A172 (cell line): Measurements from ENCODE around the gene AMER2. TPM values are rescaled to one million over a fixed set of nuclear protein-coding genes. Genes with fewer than 3 reads are reported as not detected.

Experiments used
- DNase-seq: peaks from one replicate; pipeline ENCODE4 v3.0.0-alpha.2; 2015; ENCODE audit warnings: low spot score
- total RNA-seq: library from RNA; depleted of rRNA; stranded (reverse); fragments of >200 nt; shearing (Covaris generic); gene quantifications from 2 replicates; pipeline ENCODE4 v1.2.3, GENCODE V29; 2014

Gene AMER2
- total RNA-seq, 1 experiment from 2014 or later = not detected

DNA sequence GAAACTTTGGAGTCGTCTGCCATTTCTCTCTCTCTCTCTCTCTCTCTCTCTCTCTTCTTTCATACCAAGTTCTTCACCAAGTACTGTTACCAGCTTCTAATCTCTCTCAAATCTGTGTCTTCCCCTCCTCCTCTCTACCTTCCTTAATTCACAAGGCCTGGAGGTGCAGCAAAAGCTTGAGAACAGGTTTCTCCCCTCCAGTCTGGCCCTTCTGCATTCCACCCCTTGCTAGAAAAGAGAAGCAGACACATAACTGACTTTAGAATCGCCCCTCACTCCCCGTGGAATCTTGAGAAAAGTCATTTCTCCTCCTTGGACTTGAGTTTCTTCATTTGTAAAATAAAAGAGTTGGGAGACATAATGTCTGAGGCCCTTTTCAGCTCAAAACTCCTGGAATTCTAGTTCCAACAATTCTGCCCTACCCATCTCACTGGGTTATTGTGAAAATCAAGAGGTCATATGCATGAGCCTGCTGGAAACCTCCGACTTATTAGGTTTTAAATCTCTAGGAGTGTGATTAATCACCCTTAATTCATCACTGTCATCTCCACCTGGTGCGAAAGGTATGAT is 20.4 kb downstream of the AMER2 start:
- no peak for DNase-seq

DNA sequence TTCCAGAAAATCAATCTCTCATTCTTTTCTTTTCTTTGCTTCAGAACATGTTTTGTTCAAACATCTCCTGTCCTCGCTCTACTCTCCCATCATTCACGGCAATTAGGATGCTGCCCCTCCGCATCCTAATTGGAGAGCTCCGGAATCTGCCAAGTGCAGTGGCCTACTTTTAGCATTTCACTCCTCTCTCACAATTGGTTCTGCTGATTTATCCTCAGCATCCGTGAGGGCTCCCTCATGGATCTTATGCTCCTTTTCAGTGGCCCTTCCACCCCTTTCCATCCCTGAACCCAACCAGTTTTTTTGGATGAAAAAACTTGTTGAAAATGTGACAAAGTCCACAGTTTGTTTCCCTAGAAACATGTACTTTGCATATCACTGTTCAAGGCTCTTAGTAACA is 22.4 kb downstream of the AMER2 start:
- DNase-seq = no peak

- DNase-seq = no peak
Measured at GRCh38 chr13:25148402-25148771, 23.7 kb downstream of the AMER2 start.

DNA sequence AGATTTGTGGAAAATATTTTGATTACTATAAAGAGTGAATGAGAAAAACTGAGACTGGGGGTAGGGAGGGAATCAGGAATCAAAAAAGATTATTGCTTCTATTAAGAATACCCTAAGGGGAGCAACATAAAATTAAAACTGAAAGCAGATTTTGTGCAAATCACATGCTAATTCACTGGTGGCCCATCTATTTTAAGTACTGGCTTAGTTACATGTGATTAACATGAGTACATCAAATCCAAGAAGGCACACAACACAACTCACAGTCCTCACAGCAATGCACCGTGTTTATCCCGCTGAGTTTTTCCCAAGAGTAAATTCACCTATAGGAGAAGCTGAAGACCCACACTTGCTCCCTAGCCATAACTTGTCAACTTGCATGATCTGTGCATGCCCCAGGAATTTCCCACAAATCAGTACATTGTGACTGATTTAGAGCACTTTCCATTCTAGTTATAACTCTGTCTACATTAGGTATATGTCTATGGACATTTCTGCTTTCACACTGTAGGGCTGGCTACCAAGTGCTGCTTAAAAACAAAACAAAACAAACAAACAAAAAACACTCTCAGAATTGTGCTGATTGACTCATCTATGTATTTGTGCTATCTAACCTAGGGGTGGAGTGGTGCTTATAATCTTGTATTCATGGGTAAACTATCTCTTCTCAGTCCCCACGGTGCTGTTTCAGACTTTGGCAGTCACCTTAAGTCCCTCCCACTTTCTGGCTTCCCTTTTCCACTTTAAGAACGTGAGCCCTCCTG is 24.3 kb downstream of the AMER2 start:
- DNase-seq = no peak

GRCh38 chr13:25143706-25144105 is 28.4 kb downstream of the AMER2 start:
- DNase-seq = no peak

DNA sequence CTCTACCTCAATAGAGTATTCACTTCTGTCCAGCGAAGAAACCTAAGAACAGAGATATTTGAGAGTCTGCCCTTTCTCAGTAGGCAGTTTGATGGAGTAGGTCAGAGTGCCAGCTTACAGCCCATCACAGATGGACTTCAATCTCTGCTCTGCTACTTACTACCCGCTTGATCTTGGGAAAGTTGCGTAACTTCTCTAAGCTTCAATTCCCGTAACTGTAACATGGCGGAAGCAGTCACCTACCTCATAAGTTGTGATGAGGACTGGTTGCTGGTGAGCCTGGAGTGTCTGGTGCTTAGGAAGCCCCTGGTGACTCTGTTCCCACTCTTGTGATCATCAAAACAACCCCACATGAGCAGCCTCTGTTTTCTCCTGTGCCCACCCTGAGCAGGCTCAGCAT is 31.0 kb downstream of the AMER2 start:
- no peak for DNase-seq

- no peak for DNase-seq
Measured at GRCh38 chr13:25137788-25138115, 34.3 kb downstream of the AMER2 start.

- DNase-seq = no peak
Measured at GRCh38 chr13:25136880-25137787, 35.0 kb downstream of the AMER2 start.

GRCh38 chr13:25135896-25136295 is 36.2 kb downstream of the AMER2 start:
- DNase-seq = no peak

GRCh38 chr13:25132751-25133390 is 39.2 kb downstream of the AMER2 start:
- DNase-seq = no peak

- DNase-seq = no peak
Measured at GRCh38 chr13:25131881-25132420, 40.1 kb downstream of the AMER2 start.

DNA sequence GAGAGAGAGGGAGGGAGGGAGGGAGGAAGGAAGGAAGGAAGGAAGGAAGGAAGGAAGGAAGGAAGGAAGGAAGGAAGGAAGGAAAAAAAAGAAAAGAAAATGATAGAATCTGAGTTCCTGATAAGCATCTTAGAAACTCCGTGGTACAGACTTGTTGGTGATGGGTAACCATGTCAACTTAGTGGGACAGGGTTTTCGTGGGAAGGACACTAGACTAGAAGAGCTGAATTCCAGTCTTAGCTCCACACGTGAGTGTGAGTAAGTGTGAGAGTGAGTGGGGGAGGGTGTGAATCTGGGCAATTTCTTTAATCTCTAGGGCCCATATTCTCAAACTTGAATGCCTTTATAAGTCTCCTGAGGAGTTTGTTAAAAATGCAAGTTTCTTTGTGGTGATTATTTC is 41.1 kb downstream of the AMER2 start:
- no peak for DNase-seq

- no peak for DNase-seq
Measured at GRCh38 chr13:25118378-25118905, 53.6 kb downstream of the AMER2 start.

DNA sequence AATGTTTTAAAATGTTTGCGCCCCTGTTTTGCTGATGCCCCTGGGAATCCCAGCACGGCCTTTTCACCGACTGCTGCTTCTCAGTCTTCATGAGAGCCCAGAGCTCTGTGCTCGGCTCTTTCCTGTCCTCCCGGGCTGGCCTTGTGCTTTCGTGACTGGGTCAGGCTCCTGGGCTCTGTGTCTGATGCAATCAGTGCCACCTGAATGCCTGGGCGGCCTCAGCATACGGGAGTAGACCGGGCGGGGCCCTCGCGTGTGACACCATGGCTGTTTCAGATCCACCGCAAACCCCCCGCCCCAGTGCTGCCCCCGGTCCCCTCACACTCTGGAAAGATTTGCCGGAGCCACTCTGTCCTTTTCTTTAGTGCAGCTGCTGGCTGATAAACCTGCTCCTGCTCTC is 54.8 kb downstream of the AMER2 start:
- DNase-seq = no peak

GRCh38 chr13:25116044-25116443 is 56.0 kb downstream of the AMER2 start:
- no peak for DNase-seq

- DNase-seq = peak; percentile 77
Measured at GRCh38 chr13:25114220-25114619, 57.9 kb downstream of the AMER2 start.

GRCh38 chr13:25112695-25113255 is 59.3 kb downstream of the AMER2 start:
- no peak for DNase-seq
